Body of pancreas (tissue), 4 donors: Measurements from ENCODE around the gene ASTN2.

Experiments
- POLR2A ChIP-seq, 3 donors: fragments of 450-650 bp; IDR thresholded peaks; one replicate each; pipeline ENCODE4 v1.6.1; 2016; ENCODE audit warnings: antibody characterized with exemption in 3 of 3, mild to moderate bottlenecking in 2 of 3
- TF ChIP-seq, protein P1 (sequence below), 7 experiments: fragments of 450-650 bp in 4 of 7; fragments of 200-600 bp in 3 of 7; sonication (generic) in 3 of 7; IDR thresholded peaks; one replicate each; pipeline ENCODE4 v1.5.1; 2016 to 2019; ENCODE audit warnings: antibody characterized with exemption in 7 of 7

DNA sequence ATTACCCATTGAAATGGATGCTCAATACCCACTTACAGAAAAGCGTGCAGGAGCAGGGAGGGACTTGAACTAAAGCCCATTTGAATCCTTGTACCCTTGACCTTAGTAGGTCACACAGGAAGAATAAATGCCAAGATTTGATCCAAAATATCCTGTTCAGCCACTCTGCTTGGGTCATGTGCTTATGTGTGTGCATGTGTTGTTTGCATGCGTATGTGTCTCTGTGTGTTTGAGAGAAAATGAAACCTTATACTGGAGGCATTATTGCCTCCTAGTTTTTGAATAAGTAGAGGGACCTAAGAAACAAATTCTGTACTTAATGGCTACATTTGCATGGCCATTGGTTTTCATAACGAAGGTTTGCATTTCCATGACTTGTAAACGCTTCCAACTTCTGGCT lies 791.1 kb downstream of the ASTN2 start:
- no peak for TF ChIP-seq POLR2A (IDR thresholded peaks at IDR 0.05)
- TF ChIP-seq, protein P1, sequence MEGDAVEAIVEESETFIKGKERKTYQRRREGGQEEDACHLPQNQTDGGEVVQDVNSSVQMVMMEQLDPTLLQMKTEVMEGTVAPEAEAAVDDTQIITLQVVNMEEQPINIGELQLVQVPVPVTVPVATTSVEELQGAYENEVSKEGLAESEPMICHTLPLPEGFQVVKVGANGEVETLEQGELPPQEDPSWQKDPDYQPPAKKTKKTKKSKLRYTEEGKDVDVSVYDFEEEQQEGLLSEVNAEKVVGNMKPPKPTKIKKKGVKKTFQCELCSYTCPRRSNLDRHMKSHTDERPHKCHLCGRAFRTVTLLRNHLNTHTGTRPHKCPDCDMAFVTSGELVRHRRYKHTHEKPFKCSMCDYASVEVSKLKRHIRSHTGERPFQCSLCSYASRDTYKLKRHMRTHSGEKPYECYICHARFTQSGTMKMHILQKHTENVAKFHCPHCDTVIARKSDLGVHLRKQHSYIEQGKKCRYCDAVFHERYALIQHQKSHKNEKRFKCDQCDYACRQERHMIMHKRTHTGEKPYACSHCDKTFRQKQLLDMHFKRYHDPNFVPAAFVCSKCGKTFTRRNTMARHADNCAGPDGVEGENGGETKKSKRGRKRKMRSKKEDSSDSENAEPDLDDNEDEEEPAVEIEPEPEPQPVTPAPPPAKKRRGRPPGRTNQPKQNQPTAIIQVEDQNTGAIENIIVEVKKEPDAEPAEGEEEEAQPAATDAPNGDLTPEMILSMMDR (IDR thresholded peaks at IDR 0.05) = no peak
